ENCODE results near the gene IQGAP2. TPM values are rescaled to one million over a fixed set of nuclear protein-coding genes. Genes with fewer than 3 reads are reported as not detected.
A peak's percentile ranks its signal among the peaks of the same experiment; 100 is the strongest.

The IQGAP2 gene
- total and polyA plus RNA-seq, 2 of the 8 experiments (the other 6 are each of a cell fraction or from before 2014, with no cell fraction given) = 19.7 to 66.0 TPM

- no peak overlapping the region for H2BK120ac ChIP-seq (replicated peaks; ENCODE audit: low read depth, low read length)
- no peak for TF ChIP-seq CREB1 (IDR thresholded peaks at IDR 0.05)
- TF ChIP-seq TAF1 (IDR thresholded peaks at IDR 0.05; ENCODE audit: low read depth, low read length) = no peak
- no peak for TF ChIP-seq SIX5 (IDR thresholded peaks at IDR 0.05; ENCODE audit: low read depth, low read length)
- TF ChIP-seq FOSL1 (IDR thresholded peaks at IDR 0.05; ENCODE audit: insufficient read depth, low read depth, low read length) = no peak
- H3K27ac ChIP-seq (ENCODE audit: low read depth, low read length) = no peak overlapping the region
- no peaks in the 10 kb centered on the region for H3K27me3 ChIP-seq (replicated peaks in 1 of 4; ENCODE audit: control insufficient read depth in 3 of 4, extremely low read depth in 1 of 4, insufficient read depth in 3 of 4, low read length in 3 of 4)
- no peak for DNase-seq (ENCODE audit: low read depth in 1 of 2, low spot score in 2 of 2)
- POLR2A ChIA-PET (ENCODE audit: partially characterized antibody) = no interaction called here
- H2BK12ac ChIP-seq (ENCODE audit: low read depth, low read length) = no peak overlapping the region
- no peak overlapping the region for H3K4me2 ChIP-seq (ENCODE audit: insufficient read depth in 1 of 2, low read depth in 2 of 2, low read length in 2 of 2)
- no peak overlapping the region for H4K8ac ChIP-seq (ENCODE audit: extremely low read depth, insufficient read depth, low read length)
- peaks cover 0 to 18% of the 10 kb centered on the region in 2 experiments; a peak in 2 of 4 replicates for H3K79me2 ChIP-seq (ENCODE audit: control insufficient read depth in 1 of 2, insufficient read depth in 2 of 2, low read length in 2 of 2)
- peak overlapping the region; percentile 64; the same call in 1 of the 2 replicates for H2BK20ac ChIP-seq (ENCODE audit: low read length)
- no peaks in the 10 kb centered on the region; the same call in none of the 2 replicates for H3K79me1 ChIP-seq (ENCODE audit: low read depth, low read length)
- H3K36me3 ChIP-seq (ENCODE audit: control insufficient read depth in 2 of 4, insufficient read depth in 4 of 4, low read length in 3 of 4) = no peaks in the 10 kb centered on the region
- H3K4me1 ChIP-seq (replicated peaks in 1 of 4; ENCODE audit: control insufficient read depth in 3 of 4, insufficient read depth in 4 of 4, low read length in 3 of 4) = no peaks in the 10 kb centered on the region
- H3K9ac ChIP-seq (replicated peaks in 1 of 4; ENCODE audit: extremely low read depth in 1 of 4, low read depth in 3 of 4, low read length in 3 of 4) = no peak overlapping the region
- no peak overlapping the region for H2BK15ac ChIP-seq (ENCODE audit: low read length)
- H3K23me2 ChIP-seq (ENCODE audit: low read depth, low read length) = no peaks in the 10 kb centered on the region
- no peak overlapping the region for H3K4ac ChIP-seq (replicated peaks; ENCODE audit: insufficient read length, low read depth, low read length)
- no peak overlapping the region for H2AFZ ChIP-seq (ENCODE audit: low read length)
- no peak overlapping the region for H3K4me3 ChIP-seq (ENCODE audit: extremely low read depth in 1 of 4, insufficient read depth in 2 of 4, low read depth in 3 of 4, low read length in 4 of 4)
- H4K5ac ChIP-seq (ENCODE audit: insufficient read length, low read depth, low read length) = no peak overlapping the region
- no peak overlapping the region for H3K23ac ChIP-seq (ENCODE audit: insufficient read length)
- WGBS, 2 experiments (ENCODE audit: extremely low coverage in 1 of 2, insufficient coverage in 1 of 2, insufficient read length in 1 of 2, insufficient replicate concordance in 2 of 2, low coverage in 1 of 2, low lambda C conversion rate in 2 of 2, missing lambda C conversion rate in 1 of 2) = 98% methylated on average over 3 of the region's 3 CpGs; no CpG with 5 or more reads in 1 of the 2 experiments
- no peaks in the 10 kb centered on the region for H3K9me3 ChIP-seq (ENCODE audit: insufficient read depth in 2 of 2, low read depth in 1 of 2, low read length in 1 of 2)
- no peak overlapping the region for H2BK5ac ChIP-seq (ENCODE audit: low read depth, low read length)
- no peak overlapping the region for H3K14ac ChIP-seq (ENCODE audit: insufficient read length)
- CTCF ChIA-PET (ENCODE audit: partially characterized antibody) = interaction anchor here (0.9 to 2.6 kb wide), 6 partner anchors 10 to 84 kb away, joined by 3 to 6 read pairs (median 4); no protein-coding TSS in a partner anchor
- no peak overlapping the region for H2AK5ac ChIP-seq (ENCODE audit: low read depth, low read length)
- no peak overlapping the region for H4K91ac ChIP-seq (replicated peaks; ENCODE audit: insufficient read length, low read length)
- no peak overlapping the region for H3K18ac ChIP-seq (ENCODE audit: extremely low read depth, low read length)
- FAIRE-seq = no peak
- H3K56ac ChIP-seq (replicated peaks; ENCODE audit: insufficient read length, low read depth, low read length) = no peak overlapping the region
- no peaks in the 10 kb centered on the region for H4K20me1 ChIP-seq (replicated peaks in 1 of 2; ENCODE audit: control insufficient read depth in 1 of 2, insufficient read depth in 2 of 2, low read length in 2 of 2)
Observed at GRCh38 chr5:76460104-76460503, 57.0 kb downstream of the IQGAP2 start.

All from H1 (cell line).